Fibroblast of peridontal ligament (primary cell): ENCODE measurements around the gene IGFL2.
"Not testable (repeated sequence)": the region's sequence is repeated elsewhere in the genome, so short reads cannot be mapped to it uniquely, and the experiment has no call there.

Source experiments
- DNase-seq: peaks from one replicate; pipeline ENCODE4 v3.0.0-alpha.2; 2010; ENCODE audit errors: extremely low read depth

Gene IGFL2

DNA sequence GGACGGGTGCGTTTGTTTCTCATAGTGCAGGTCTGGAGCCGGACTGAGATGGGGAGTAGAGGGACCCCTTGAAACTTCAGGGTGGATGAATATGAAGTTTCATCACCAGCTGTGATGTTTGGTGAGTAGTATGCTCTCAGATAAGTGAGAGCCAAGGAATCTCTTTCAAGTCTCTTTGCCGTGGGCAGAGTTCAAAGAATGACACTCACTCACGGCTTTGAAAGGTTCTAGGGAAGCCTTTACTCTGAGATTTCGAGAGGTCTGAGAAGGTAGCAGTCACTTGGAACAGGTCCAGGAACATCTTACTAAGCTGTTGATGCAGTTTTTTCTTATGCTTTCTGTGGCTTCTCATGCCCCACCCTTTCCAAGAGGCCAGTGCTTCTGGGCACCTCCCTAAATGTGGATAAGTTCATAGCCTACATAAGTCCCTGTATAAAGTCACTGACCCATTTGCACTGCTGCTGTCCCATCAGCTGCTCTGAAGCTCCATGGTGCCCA is at the start of gene IGFL2:
Gene IGFL2 (plus strand): TSS at position 448 of the 498 bp plus-strand sequence. CDS start 41 bp downstream, at position 489.
- no peak for DNase-seq

DNA sequence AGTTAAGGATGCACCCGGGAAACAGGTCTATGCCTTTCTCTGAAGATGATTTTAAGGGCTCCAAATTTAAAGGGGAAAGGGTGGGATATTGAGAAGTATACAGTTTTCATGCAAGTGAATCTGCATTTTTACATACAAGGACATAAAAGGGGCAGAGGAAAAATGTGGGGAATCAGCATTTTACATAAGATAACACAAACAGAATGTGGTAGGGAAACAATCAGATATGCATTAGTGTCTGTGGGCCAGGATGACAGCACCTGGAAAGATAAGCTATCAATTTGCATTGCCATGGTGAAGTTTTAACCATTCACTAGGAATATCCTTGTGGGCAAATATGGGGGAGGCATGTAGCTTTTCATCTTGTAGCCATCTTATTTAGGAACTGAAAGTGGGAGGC is 47.7 kb upstream of the IGFL2 start:
- no peak for DNase-seq

DNA sequence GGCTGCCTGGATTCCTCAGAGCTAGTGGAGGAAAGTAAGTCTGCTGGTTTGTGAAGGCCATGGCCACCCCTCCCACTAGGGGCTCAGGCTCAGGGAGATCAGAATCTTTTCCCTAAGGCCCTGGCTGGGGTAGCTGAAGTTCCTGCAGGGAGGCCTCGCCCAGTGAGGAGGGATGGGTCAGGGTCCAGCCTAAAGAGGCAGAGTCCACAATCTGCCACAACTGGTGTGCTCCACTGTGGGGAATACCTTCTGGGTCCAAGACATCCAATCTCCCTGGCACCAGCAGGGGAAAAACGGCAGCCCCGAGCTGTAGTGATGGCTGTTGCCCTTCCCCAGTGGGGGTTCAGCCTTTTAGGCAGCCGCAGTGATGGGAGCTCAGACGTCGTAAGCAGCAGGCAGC is 46.7 kb upstream of the IGFL2 start:
- DNase-seq, result no peak

DNA sequence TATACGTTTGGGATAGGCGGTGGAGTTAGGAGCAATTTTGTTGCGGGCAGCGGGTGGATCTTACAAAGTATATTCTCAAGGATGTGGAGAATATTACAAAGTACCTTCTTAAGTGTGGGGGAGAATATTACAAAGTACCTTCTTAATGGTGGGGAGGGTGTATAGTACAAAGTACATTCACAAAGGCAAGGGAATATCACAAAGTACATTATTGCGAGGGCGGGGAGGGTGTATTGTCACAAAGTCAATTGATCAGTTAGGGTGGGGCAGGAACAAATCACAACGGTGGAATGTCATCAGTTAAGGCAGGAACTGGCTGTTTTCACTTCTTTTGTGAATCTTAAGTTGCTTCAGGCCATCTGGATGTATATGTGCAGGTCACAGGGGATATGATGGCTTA is 45.7 kb upstream of the IGFL2 start:
- not testable (repeated sequence) for DNase-seq

DNA sequence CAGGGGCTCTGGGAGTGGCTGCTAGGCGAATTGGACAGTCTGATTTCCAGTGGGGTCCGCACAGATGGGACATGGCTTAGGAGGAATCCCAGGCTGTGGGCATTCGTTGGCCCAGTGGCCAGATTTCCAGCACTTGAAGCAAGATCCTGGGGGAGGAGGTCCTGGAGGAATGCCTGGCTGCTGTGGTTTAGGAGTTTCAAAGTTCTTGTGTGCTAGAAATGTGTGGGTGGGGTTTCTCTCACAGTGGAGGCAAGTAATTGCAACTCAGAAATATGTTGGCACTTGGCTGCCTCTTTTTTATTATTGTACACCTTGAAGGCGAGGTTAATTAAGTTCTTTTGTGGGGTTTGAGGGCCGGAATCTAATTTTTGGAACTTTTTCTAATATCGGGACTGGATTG is 40.7 kb upstream of the IGFL2 start:
- peak; percentile 51 for DNase-seq

DNA sequence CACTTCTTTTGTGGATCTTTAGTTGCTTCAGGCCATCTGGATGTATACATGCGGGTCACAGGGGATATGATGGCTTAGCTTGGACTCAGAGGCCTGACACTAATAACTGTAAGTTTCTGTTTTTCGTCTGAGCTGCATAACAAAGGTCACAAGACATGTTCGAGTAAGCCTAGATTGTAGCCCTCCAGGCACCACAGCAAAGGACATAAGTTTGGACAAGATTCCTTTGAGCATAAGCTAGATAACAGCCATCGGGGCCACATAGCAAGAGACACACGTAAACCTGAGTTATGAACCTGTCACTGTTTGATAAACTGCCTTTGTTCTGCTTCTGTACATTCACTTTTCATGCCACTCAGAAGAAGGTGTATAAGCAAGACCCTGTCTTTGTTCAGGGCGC is 38.2 kb upstream of the IGFL2 start:
- DNase-seq, result no peak

DNA sequence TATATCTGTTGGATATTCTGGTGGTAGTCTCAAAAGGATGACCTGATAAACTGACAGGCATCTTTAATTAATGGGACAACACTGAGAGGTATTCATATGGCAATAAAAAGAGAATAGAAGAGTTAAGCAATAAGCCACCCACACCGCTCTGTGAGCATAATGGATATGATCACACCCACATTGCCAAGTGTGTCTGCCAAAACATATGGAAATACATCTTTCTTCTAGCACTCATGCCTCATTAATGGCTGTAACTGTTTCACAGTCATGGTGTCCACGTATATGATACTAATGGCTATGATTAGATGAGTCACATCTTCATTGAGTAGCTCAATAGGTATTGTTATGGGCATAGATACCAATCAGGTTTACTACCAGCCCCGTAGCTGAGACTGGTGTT is 36.7 kb upstream of the IGFL2 start:
- no peak for DNase-seq

DNA sequence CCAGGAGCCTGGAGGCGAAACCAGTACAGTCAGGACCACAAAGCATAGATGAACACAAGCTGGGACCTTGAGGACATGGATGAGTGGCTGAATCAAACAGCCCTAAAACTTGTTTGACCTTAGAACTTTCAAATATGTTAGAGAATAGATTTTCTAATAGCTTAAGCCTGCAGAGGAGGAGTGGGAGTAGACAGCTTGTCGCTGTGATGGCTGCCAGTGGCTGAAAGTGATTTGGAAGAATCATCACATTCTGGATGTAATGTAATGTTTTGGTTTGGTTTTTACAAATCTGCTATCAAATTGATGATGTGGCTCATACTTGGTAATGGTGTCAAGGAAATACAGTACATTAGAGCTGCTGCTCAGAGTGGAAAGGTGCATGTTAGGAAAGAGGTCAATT is 35.5 kb upstream of the IGFL2 start:
- DNase-seq, result no peak

DNA sequence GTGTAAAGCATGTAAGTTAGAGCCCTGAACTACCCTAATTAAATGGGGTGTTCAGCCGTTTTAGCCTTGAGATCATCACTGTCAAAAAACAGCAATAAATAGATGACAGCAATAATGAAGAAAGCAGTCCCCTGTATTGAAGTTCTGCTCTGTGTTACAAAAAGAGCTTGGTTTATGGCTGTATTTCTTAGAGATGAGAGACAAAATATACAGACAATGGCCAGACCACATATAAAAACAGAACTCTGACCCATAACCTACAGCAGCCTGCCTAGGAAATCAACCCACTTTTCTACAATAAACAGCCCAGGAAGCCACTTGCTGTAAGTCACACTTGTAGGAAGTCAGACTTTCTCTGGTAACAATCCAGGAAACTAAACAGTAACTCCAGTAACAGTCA is 34.3 kb upstream of the IGFL2 start:
- DNase-seq, result no peak

DNA sequence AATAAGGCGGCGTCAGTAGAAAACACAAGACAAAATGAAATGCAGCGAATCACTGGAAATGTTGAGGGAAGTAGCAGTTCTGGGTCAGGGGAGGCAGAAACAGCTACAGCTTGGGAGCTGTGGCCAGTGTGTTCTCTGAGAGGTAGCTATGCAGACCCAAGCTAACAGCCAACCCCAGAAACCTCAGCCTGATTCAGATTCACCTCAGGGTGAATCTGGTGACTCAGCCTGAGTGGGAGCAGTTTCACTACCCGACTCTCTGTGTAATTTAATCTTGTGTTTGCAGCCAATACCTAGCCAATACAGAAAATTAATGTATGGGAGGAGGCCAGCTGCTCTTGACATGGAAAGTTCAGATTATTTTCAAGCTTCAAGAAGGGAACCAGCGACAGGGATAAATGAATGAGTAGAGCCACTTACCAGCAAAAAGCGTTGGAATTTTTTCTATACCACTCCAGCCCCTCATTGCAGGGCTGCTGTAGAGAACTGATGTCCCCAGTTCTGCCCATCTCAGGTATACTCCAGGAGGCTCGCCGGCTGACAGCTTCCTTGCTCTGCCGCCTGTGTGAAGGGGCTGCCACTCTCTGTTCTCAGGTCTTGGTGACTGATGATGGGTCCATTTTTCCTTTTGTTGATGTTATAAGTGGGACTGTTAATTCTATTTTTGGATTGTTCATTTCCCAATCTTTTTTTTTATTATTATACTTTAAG is 32.5 kb upstream of the IGFL2 start:
- DNase-seq, result peak; percentile 57

DNA sequence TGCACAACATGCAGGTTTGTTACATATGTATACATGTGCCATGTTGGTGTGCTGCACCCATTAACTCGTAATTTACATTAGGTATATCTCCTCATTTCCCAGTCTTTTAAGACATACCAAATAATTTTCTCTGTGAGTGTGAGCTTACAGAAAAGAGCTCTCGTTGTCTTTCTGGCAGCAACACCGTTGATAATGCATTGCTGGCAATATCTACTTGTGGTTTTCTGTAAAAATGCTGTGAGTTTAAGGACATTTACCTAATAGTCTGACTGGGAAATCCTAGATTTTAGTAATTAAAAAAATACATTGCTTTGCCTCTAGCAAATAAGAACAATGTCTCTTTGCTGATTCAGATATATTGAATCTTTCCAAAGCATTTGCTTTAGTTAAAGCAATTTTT is 31.9 kb upstream of the IGFL2 start:
- no peak for DNase-seq

DNA sequence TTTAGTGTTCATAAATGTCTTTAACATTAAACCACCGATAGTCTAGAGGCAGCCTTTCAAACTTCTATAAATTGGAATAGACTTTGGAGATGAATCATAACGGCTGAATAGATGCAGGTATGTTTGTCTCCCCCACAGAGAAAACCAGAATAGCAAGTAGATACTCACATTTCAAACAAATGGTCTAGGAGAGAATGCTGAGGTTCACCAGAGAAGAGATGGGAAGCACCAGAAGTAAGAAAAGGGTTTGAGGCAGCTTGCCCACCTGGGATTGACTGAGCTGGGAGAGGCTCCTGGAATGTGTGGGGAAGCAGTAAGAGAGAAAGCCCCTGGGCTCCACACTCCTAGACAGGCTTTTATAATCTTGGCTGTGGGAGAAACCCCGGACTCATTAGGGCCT is 29.9 kb upstream of the IGFL2 start:
- no peak for DNase-seq

DNA sequence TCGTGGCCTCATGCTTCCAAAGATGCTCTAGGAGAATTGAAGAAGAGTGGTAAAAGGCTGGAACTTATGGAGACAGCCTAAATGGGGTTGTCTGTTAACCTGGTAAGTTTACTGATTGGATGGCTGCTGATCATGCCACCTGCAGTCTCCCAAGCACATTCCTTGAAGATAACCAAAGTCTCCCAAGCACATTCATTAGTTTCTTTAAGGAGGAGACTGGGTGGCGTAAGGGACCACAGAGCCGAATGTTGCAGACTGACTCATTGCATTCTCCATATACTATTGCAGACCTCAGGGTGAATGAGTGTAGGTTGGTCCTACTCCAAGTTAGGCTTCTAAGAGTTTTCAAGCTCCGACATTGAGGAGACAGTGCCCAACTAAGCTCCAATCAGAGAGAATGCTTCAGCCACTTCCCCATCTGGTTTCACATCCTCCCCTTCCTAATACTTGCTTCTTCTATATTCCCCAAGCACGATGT is 23.4 kb upstream of the IGFL2 start, which contains the start of gene IGFL3:
Gene IGFL3 (minus strand): TSS at position 51 of the 478 bp plus-strand sequence. CDS start 39 bp downstream, at position 12.
- peak; percentile 19 for DNase-seq

DNA sequence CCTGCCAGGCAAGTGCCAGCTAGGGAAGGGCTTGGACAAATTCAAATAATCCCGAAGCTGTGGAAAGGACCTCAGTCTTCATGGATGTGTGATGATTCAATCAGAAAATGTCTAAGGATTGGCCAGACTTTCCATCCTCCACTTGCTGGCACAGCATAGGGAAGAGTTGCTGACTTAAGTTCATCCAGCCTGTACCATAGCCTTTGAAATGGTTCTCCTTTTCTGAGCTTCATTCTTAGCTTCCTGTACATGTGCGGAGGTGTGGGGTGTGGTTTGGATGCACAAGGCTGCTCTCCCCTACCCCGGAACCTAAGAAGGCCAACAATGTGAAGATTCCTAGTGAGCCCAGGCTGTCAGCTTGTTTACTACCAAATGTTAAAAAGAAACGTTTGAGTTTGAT is 22.6 kb upstream of the IGFL2 start:
- no peak for DNase-seq

DNA sequence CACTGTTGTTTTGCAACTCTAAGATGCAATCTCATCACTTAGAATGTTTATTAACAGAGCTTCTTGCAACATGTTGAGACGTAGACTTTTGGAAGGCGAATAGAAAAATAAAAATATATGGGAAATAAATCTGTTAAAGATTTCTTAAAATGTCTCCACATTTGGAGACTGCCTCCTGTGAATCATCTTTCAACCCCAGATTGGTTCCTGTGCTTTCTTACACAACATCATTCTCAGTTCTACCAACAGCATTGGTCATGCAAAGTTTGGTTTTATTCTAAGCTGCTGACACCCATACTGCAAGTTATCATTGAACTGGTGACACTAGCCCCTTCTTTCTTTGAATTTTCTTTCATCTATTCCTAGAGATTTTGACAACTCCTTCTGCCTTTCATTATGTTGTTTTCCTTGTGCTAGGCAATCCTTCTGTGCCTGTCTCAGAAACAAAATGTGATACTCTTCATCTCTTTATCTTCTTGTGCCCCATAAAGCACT is 21.9 kb upstream of the IGFL2 start:
- DNase-seq, result no peak

DNA sequence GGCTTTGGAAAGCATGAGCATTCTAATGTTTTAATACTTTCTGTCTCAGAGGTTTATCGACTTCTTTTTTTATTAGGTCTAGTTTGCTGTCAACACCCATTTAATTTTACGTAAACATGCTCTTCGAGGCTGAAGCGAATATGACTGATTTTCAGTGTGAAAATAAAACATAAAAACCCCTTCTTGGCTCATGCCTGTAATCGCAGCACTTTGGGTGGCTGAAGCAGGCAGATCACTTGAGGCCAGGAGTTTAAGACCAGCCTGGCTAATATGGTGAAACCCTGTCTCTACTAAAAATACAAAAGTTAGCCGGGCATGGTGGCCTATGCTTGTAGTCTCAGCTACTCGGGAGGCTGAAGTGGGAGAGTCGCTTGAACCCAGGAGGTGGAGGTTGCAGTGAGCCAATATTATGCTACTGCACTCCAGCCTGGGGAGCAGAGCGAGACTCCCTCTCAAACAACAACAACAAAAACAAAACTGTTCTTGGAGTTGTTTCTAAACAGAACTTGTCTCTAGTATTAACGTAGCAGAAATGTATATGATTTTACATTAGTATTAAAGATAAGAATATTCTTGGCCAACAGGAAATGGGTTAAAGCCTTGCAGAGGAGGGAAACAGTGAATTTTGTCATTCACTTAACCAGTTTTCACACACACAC is 16.4 kb upstream of the IGFL2 start:
- no peak for DNase-seq

DNA sequence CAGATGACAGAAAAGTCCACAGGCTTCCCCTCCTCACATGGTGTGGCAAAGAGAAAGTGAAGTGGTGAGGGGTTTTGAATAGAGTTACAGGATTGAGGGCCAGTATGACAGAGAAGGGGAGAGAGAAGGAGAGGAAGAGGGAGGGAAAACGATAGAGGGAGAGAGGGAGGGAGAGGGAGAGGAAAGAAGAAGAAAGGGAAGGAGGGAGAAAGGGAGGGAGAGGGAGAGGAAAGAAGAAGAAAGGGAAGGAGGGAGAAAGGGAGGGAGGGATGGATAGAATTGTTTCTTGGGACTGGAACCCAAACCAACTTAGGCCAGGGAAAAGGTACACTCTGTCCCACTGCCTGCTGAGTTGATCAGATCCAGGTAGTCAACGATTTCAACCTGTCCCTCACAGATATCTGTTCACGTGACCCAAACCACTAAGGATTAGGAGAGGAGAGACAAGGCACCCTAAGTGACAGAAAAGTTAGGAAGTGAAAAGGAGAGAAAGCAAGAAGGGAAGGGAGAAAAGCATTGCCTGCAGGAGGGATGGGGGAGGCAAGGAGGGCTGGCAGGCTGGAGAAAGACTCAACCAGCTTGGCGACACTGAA is 15.4 kb upstream of the IGFL2 start:
- no peak for DNase-seq

DNA sequence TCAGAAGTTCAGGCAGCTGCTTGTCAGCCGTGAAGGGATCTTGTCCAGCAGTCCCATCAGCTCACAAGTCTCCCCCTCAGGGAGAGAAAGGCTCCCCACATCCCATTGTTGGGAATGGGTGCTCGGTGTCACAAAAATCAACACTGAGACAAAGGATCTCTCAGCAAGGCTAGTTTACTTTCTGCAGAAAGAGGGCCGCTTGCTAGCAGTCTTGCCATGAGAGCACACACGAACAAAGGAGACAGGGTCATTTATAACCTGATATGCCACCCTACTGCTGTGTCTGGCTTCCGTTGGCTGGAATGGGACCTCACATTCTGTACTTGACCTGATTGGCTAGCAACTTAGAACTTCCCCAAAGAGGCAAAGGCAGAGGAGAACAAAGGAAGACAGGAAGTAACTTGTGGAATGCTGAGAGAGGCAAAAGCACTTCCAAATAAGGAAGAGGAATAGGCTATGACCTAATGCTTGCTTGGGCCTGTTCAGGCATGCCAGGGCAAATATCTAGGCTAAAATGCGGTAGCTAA is 14.9 kb upstream of the IGFL2 start:
- DNase-seq, result peak; percentile 92

DNA sequence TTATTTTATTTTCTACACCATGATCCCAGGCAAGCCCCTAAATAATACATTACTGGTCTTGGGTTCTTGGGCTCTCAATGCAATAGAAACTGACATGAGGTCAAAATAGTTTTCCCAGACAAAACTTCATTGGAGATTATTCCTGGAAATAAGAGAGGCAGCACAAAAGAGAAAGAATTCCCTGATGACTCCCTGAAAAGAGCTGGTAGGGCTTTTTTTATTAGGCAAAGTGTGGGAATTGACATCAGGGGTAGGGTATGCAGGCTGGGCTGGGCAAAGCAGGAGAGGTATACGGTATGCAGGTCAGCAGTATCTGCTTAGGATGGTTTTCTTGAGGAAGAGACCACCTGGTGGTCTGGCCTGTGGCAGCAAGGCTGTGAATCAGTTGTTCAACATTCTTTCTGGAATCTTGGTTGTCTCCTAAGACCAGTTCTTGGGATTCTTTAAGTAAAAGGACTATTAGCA is 14.2 kb upstream of the IGFL2 start:
- DNase-seq, result no peak

DNA sequence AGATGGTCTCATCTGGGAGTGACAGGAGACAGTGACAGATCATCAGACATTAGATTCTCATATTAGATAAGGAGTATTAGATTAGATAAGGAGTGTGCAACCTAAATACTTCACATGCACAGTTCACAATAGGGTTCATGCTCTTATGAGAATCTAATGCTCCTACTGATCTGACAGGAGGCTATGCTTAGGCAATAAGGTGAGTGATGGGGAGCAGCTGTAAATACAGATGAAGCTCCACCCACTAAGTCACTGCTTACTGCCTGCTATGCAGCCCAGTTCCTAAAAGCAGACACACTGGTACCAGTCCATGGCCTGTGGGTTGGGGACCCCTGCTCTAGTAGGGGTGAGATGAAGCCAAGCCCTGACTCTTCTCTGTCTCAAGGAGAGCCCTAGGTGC is 13.5 kb upstream of the IGFL2 start:
- DNase-seq, result no peak

DNA sequence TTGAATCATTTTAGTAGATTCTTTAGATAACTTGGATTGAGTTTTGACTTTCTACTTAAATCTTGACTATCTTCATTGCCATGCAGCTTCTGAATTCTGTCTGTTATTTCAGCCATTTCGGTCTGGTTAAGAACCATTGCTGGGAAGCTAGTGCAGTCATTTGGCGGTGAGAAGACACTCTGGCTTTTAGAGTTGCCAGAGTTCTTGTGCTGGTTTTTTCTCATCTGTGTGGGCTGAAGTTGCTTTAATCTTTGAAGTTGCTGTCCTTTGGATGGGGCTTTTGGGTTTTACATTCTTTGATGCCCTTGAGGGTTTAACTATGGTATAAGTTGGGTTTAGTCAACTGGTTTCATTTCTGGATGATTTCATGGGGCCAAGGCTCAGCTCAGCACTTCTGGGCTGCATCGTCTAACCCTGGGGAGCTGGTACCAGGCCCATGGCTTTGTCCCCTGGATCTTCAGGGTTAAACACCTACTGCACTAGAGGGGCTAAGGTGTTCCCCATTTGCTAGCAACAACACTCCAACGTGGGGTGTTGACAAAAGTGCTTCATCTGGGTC is 10.0 kb upstream of the IGFL2 start:
- DNase-seq, result no peak

DNA sequence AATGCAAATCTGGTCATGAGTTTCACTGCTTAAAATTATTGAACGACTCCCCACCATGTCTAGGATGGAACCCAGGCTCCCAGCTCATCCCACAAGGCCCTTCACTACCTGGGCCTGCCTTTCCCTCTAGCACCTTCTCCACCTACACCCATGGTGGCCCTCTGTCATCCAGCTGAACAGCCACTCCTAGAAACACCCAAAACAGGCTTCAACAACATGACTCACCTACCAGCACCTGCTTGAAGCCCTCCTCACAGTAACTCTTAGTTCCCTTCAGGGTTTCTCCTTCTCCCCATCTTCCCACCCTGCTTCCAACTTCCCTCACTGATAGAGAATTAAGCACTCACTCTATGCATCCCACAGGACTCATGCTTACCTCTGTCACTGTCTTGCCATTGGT is 6.6 kb upstream of the IGFL2 start:
- DNase-seq, result no peak
